Measurements from ENCODE around the gene HSD17B4.
A peak's percentile ranks its signal among the peaks of the same experiment; 100 is the strongest.
"Not testable (repeated sequence)": the region's sequence is repeated elsewhere in the genome, so short reads cannot be mapped to it uniquely, and the experiment has no call there.

The HSD17B4 gene

DNA sequence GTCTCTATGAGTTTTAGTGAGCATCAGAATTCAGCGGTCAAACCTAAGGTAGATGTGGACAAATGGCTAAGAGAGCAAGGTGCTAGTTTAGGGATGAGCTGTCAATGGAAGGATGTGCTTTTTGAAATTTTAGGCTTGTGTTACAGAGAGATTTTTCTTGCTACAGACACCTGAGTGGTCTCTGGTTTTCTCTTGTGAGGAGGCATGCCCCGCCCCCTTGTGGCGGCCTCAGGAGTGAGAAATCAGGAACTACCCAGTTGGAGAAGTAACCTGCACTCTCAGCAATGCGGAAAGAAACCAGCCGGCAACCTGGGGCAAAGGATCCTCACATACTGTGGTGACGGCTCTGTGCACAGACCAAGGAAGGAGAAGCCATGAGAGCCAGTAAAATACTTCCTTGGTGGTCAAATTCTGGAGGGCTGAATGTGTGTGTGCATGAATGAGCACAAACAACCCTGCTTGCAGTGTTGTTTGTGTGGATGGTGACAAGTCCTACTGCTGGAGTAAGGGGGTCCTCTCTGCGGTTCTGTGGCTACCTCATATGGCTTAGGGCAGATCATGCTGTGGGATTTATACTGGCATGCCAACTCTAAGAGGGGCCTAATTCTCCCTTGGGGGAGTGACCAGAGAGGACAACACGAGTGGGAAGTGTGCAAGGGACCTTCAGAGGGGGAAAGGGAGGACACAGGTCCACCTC is 16.7 kb upstream of the HSD17B4 start:
- no peak for FAIRE-seq

DNA sequence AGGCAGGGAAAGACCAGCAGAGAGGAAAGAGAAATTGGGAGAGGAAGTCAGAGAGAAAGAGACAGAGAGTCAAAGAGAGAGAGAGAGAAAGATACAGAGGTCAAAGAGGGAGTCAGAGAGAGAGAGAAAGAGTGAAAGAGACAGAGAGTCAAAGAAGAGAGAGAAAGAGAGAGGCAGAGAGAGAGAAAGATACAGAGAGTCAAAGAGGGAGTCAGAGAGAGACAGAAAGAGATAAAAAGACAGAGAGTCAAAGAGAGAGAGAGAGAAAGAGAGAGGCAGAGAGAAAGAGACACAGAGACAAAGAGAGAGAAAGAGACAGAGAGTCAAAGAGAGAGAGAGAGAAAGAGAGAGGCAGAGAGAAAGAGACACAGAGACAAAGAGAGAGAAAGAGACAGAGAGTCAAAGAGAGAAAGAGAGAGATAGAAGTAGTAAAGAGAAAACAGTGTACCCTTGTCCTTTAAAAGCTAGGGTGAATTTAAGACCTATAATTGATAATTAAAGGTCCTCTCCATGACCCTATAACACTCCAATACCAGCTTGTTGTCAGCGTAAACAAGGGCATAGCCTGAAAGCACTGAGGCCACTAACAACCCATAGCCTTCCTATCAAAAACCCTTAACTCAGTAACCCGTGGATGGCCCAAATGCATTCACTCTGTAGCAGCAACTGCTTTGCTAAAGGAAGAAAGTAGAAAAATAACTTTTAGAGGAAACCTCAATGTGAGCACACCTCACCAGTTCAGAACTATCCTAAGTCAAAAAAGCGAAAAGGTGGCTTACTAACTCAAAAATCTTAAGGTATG is 14.3 kb upstream of the HSD17B4 start:
- FAIRE-seq = not testable (repeated sequence)

DNA sequence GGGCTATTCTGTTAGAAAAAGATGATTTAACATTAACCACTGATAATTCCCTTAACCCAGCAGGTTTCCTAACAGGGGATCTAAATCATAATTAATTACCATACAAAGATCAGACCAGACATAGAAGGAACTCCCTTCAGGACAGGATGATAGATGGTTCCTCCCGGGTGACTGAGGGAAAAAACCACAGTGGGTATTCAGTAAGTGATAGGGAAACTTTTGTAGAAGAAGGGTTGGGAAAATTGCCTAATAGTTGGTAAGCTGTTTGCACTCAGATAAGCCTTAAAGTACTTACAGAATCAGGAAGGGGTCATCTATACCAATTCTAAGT is 13.7 kb upstream of the HSD17B4 start:
- FAIRE-seq = not testable (repeated sequence)

DNA sequence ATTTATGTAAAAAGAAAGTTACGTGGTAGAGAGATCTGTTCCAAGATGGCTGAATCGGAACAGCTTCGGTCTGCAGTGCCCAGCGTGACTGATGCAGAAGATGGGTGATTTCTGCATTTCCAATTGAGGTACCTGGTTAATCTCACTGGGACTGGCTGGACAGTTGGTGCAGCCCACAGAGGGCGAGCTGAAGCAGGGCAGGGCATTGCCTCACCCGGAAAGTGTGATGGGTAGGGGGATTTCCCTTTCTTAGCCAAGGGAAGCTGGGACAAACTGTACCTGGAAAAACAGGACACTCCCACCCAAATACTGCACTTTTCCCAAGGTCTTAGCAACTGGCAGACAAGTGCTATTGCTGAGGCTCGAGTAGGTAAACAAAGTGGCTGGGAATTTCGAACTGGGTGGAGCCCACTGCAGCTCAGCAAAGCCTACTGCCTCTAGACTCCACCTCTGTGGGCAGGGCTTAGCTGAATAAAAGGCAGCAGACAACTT is 13.1 kb upstream of the HSD17B4 start:
- no peak for FAIRE-seq

DNA sequence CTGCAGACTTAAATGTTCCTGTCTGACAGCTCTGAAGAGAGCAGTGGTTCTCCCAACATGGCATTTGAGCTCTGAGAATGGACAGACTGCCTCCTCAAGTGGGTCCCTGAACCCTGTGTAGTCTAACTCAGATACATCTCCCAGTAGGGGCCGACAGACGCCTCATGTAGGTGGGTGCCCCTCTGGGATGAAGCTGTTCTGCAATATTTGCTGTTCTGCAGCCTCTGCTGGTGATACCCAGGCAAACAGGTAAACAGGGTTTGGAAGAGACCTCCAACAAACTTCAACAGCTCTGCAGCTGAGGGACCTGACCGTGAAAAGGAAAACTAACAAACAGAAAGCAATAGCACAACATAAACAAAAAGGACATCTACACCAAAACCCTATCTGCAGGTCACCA is 12.7 kb upstream of the HSD17B4 start:
- FAIRE-seq = not testable (repeated sequence)

DNA sequence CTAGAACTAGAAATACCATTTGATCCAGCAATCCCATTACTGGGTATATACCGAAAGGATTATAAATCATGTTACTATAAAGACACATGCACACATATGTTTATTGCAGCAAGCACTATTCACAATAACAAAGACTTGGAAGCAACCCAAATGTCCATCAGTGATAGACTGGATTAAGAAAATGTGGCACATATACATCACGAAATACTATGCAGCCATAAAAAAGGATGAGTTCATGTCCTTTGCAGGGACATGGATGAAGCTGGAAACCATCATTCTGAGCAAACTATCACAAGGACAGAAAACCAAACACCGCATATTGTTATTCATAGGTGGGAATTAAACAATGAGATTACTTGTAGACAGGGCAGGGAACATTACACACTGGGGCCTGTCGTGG is 7.7 kb upstream of the HSD17B4 start:
- not testable (repeated sequence) for FAIRE-seq

DNA sequence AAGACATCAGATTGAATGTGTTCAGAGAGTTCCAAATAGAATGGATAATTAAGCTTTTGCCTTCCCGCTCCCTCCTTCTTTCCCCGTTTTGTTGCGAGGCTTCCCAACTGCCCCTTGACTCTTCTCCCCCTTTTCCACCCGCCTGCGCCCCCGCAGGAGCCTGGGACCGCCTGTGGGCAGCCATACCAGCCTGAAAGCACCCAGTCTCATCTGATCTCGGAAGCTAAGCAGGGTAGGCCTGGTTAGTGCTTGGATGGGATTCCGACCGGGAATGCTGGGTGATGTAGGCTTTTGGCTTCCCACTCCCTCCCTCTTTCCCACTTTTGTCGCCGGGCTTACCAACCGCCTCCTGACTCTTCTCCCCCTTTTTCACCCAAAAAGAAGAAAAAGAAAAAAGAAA is 6.8 kb upstream of the HSD17B4 start:
- FAIRE-seq = no peak

DNA sequence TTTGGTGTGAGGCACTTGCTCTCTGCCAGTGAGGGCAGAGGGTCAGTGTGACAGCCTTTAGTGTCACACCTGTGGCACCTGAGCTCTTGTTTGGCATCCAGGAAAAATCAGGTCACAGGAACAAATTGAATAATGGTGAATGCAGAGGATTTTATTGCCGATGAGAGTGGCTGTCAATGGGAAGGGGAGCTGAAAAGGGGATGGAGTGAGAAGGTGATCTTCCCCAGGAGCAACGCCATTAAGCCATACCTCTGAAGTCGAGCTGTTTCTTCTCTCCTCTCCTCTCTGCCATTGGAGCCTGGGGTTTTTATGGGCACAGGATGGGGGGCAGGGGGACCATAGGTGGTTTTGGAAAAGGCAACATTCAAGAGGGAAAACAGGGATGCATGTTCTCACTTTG is 2.4 kb upstream of the HSD17B4 start:
- FAIRE-seq = no peak

DNA sequence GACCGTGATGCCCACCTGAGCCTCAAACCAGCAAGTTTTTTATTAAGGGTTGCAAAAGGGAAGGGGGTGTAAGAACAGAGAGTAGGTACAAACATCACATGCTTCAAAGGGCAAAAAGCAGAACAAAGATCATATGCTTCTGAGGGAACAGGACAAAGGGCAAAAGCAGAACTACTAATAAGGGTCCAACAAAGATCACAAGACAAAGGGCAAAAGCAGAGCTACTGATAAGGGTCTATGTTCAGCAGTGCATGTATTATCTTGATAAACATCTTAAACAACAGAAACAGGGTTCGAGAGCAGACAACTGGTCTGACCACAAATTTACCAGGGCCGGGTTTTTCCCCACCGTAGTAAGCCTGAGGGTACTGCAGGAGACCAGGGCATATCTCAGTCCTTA is 1.7 kb upstream of the HSD17B4 start:
- not testable (repeated sequence) for FAIRE-seq

DNA sequence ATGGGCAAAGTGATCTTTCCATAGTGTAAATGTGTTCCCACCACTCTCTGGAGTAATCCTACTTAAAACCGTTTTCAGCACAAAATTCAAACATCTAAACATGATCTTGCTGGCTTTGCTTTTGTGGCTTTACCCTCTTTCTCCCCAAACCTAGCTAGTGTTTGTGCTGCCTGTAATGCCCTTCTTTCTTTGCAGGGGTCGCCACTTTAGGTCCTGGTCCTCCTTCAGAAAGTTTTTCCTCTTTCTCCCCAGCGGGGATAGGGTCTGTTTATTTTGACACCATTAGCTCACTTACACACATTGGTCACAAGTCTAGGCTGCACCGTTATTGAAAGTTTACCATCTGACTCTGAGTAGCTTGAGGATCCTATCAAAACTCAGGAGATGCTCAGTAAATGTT is 736 bp upstream of the HSD17B4 start:
- FAIRE-seq = no peak

DNA sequence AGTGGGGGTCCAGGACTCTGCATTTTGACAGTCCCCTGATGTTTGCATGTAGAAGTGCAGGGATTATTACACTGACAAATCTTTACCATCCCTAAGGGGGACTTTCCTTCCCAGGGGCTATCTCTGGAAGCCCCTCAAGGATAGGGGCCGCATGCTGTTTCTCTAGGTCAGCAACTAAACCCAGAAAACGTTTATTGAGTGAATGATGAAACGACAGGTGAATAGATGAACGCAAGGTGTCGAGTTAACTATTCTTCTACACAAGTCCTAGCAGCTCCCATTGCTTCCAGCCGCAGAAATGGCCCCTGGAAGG is 281 bp upstream of the HSD17B4 start:
- no peak for FAIRE-seq

DNA sequence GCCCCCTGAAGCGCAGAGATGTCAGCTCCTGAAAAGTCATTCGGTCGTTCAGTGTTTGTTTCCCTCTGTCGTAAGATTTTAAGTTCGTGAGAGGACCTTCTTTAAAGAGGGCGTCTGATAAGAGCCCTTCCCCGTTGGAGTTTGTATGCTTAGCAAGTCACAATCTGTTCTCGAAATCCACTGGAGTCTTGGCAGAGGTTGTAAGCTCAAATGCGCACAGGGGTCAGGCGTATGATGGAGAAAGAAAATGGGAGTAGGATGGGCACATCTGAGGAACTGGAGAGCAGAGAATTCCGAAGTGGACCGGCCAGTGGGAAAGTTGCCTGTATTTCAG is 710 bp downstream of the HSD17B4 start:
- FAIRE-seq = no peak

DNA sequence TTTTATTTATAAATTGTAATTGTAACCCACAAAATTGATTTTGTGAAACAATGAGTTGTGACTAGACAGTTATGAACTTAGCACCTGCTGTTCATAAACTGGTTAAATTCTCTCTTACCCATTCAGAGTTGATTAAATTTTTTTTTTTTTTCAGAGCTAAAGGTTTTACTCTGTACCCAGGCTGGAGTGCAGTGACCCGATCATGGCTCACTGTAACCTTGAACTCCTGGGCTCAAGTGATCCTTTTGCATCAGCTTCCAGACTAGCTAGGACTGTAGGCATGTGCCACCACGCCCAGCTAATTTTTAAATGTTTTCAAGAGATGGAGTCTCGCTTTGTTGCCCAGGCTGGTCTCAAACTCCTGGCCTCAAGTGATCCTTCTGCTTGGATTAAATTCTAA is 1.9 kb downstream of the HSD17B4 start:
- FAIRE-seq = no peak

DNA sequence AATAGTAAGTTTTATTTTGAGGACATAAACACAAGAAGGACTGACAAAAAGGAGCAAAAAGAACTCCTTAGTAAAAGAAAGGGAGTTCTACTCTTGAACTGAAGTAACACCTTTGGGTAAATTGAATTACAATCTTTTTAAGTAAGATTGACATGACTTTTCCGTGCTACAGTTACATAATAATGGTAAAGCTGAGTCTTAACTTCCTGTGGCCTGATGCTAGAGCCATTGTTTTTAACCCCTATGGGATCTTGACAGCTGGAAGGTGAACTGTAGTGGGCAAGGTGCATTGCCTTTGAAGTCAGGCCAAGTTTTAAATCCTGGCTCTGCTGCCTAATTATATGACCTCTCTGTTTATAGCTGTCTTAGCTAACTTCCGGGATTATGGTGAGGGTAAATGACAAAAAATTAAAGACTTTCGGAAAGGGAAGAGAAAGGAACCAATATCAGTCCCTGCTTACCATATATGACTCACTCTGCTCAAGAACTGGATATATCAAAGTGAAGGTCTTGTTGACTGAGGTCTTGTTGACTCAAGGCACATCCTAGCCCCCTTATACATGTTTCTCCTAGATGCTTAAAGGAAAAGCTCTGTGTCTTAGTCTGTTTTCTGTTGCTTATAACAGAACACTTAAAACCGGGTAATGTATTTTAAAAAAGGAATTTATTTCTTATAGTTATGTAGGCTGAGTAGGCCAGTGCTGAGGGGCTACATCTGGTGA is 6.8 kb downstream of the HSD17B4 start:
- no peak for FAIRE-seq

DNA sequence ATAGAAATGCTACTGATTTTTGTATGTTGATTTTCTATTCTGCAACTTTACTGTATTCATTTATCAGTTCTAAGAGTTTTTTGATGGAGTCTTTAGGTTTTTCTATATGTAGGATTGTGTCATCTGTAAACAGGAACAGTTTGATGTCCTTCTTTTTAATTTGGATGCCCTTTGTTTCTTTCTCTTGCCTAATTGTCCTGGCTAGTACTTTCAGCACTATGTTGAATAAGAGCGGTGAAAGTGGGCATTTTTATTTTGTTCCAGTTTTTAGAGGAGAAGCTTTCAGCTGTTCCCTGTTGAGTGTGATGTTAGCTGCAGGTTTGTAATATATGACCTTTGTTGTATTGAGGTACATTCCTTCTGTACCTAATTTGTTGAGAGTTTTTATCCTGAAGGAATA is 13.3 kb downstream of the HSD17B4 start:
- no peak for FAIRE-seq

DNA sequence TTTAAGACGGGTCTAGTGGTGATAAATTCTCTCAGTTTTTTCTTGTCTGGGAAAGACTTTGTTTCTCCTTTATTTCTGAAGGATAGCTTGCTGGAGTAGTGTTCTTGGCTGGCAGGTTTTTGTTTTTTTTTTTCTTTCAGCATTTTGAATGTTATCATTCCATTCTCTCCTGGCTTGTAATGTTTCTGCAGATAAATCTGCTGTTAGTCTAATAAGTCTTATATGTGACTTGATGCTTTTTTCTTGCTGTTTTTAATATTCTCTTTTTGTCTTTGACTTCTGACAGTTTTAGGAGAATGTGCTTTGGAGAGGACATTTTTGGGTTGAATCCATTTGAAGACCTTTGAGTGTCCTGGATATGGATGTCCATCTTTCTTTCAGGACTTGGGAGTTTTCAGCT is 16.0 kb downstream of the HSD17B4 start:
- FAIRE-seq = no peak

DNA sequence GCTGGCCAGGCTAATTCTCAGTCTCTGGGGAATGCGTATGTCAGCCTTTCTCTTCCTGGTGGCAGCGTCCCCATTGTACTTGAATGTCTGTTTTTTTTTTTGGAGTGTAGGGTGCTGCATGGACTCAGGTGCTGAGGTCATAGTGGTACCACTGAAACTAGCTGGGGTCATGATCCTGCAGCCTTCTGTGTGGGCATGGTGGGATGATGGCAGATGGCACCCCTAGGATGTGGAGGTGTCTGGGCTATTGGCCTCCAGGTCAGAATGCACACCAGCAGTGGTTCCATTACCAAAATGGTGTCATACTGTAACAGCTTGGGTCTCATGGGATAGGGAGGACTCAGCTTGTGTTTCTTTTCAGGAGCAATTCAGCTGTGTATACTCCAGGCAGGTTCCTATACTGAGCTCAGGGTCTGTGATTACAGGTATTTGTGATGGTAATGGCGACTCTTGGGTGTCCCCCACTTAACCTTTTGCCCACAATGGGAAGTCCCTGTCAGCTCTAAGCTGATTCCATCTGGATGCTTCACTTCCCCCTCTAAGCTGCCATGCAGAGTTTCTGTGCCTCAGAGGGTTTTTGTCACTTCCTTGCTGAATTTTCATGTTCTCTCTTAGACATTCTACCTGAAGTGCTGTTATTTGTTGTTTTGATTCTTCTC is 17.9 kb downstream of the HSD17B4 start:
- FAIRE-seq = no peak

DNA sequence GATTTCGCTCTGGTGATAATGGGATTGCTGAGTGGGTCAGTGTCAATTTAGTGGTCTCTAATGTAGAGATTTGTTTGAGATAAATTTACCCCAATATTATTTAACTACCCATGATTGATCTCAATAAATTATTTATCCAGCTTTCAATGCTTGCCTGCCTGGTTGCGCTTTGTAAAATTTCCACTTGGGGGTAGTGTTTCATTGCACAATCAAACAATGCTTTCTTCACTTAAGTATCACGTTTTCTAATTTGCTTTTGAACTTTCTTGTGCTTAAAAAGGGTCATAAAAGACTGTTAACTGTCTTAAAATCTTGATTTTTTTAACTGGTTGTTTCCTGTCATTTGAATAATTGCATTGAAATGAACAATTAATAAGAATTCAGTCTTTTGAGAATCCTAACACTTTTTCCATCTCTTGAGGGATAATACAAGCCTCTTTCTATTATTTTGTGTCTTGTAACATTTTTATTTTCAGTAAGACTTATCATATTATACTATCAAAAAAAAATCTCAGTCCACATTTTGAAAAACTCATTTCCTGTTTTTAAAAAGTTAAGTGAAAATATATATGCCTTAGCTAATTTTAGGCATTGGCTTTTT is 18.7 kb downstream of the HSD17B4 start:
- FAIRE-seq = peak; percentile 85

DNA sequence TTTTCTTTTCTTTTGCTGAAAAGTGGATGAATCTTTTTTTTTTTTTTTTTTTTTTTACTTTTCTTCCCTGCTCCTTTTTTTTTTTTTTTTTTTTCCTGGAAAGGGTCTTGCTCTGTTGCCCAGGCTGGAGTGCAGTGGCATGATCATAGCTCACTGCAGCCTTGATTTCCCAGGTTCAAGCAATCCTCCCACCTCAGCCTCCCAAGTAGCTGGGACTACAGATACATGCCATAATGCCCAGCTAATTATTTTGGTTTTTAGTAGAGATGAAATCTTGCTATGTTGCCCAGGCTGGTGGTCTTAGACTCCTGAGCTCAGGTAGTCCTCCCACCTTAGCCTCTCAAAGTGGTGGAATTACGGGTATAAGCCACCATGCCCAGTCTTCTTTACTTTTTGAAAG is 20.9 kb downstream of the HSD17B4 start:
- no peak for FAIRE-seq

DNA sequence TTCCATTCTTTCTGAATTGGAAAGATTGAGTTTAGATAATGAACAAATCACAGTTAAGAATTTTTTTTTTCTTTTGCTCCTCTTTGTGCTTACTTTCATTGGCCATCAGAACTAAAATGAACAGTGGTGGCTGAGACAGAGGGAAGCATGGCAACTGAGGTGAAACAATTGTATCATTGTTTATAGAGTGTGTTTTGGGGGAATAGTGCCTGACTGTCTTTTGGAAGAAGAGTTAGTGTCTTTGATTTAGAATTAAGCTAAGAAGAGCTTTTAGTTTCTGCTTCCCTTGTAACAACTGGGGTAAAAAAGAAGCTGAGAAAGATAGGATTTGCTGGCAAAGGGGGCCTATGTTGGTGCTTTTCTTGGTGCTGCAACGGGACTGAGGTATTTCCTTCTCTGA is 24.0 kb downstream of the HSD17B4 start:
- no peak for FAIRE-seq

DNA sequence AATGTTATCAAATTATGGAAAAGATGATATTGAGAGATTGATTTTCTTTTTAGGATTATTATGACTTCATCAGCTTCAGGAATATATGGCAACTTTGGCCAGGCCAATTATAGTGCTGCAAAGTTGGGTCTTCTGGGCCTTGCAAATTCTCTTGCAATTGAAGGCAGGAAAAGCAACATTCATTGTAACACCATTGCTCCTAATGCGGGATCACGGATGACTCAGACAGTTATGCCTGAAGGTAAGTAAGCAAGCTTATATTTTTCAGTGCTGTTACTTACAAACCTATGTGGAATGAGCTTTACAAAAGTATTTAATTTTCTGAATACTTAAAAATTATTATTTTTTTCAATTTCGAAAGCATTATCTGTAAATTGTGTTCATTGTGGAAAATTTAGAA is 26.5 kb downstream of the HSD17B4 start:
- FAIRE-seq = no peak

DNA sequence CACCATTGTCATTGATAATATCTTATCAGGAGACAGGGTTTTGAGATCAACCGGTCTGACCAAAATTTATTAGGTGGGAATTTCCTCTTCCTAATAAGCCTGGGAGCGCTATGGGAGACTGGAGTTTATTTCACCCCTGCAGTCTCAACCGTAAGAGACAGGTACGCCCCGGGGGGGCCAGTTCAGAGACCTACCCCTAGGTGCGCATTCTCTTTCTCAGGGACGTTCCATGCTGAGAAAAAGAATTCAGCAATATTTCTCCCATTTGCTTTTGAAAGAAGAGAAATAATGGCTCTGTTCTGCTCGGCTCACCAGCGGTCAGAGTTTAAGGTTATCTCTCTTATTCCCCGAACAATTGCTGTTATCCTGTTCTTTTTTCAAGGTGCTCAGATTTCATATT is 28.3 kb downstream of the HSD17B4 start:
- not testable (repeated sequence) for FAIRE-seq

DNA sequence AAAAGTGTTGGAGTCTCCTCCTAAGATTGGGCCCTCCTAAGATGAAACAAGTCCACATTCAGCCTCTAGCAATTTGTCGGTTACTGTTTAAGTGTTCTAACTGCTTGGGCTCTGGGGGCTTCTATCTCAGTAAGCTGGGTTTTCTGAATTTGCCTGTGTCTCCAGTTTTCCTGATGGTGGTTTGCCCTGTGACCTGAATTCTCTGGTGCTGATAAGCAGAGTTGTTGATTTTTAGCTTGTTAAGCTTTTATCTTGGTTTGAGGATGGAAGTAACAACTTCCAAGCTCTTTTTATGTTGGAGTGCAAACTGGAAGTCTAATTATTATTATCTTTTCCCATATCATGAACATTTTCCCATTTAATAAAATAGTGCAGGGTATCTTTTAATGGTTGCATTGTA is 30.9 kb downstream of the HSD17B4 start:
- FAIRE-seq = no peak

Measured in G401.6 (cell line).